HG03196 (cell line): ENCODE data around the gene EYA3.
"Not testable (repeated sequence)": the region's sequence is repeated elsewhere in the genome, so short reads cannot be mapped to it uniquely, and the experiment has no call there.

Experiments
- ATAC-seq: cut with Tn5 transposase; IDR thresholded peaks from one replicate; pipeline ENCODE4 v1.9.1; 2021; ENCODE audit not compliant: unreplicated experiment

The EYA3 gene

DNA sequence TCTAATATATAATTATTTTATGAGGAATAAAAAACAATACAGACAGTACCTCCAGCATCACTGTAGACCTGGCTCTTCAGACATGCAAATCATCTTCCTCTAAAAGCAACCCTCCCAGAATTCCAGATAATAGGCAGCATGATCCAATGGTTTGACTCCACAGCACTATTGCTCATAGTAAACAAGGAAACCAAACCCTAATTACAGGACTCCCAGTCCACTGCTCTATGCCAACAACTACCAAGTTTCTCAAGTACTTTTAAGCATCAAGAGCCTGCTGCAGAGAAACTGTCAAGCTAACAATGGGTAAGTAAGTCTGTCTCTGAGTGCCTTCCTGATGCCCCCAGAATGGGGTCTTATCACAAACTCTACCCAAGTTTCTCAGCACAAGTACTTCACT is 57.2 kb downstream of the EYA3 start:
- ATAC-seq, result no peak

DNA sequence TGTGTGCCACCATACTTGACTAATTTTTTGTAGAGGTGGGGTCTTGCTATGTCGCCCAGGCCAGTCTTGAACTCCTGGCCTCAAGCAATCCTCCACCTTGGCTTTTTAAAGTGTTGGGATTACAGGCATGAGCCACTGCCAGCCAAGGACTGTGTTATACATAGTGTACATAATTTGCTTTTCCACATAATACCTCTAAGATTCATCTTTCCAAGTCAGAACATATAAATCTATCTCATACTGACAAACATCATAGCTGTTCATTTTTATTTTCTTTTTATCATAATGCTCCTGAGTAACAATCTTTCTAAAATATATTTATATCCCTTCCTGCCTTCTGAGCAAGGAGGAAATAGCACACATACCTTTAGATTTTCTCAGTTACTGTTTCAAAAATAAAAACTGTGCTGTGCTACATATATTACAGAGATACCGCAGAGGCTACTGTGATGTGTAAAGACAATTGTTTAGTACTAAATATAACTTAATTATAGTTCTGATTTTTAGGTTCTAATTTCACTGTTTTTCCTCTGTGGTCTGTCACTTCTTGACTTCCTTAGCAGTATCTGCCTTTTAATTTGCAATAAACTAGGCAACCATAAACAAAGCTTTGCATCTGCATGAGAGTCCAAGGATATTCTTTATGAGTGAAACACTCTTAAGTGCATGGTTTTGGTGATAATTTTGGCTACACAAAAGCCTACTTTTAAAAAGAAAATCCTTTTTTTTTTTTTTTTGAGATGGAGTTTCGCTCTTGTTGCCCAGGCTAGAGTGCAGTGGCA is 59.3 kb downstream of the EYA3 start:
- ATAC-seq, result no peak

DNA sequence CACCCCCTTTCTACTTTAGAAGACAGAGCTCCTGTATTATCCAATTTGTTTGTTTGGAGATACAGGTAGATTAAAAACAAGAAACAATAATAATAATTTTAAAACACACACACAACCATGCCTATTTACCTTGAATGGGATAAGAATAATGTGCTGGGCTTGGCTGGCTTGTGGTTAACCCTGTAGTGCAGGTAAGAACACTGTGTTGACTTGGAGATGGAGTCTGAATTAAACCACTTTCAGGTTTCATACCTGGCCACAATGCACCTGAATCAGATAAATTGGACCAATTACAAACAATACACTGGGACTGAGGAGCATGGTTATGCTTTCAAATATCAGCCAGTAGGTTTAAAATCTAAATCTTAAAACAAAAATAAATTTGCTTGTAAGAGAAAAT is 60.8 kb downstream of the EYA3 start:
- ATAC-seq, result no peak

DNA sequence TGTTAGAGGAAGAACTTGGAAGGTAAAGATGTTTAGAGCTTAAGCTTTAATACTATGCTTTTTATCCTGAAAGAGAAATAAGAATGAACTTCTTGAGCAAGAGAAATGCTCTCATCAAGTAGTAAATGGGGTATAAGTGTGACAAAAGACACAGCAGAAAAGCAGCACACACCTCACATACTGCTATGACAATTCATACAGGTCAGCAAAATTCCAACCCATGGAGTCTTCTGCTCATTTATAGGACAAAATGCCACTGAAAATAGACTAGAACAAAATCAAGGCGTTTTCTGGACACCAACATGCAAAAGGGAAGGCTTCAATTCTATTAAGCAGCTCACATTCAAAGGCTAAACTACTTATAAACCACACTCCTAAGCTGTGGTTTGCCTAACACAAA is 61.2 kb downstream of the EYA3 start:
- ATAC-seq, result no peak

DNA sequence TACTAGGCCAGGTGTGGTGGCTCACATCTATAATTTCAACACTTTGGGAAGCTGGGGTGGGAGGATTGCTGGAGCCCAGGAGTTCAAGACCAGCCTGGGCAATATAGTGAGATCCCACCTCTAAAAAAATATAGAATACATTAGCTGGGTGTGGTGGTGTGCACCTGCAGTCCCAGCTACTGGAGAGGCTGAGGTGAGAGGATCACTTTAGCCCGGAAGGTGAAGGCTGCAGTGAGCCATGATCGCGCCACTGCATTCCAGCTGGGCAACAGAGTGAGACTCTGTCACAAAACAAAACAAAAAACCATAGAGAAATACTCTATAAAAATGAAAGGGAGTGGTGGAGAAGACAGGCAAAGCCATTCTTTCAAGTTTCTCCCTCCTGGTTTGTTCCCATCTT is 62.1 kb downstream of the EYA3 start:
- no peak for ATAC-seq

DNA sequence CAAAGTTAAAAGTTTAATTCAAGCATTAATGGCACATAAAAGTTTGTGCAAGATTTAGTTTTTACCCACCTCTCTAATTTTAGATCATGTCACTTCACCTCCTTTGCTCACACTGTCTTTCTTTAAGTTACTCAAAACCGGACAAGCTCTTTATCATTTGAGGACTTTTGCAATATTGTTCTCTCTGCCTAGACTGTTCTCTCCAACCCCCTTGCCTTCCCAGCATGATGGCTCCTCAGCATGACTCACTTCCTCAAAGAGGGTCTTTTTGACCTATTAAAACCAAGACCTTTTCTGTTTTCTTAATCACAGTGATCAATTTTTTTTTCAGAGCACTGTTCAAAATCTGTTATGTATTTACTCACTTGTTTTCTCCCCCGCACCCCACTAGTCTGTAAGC is 67.3 kb downstream of the EYA3 start:
- ATAC-seq, result no peak

DNA sequence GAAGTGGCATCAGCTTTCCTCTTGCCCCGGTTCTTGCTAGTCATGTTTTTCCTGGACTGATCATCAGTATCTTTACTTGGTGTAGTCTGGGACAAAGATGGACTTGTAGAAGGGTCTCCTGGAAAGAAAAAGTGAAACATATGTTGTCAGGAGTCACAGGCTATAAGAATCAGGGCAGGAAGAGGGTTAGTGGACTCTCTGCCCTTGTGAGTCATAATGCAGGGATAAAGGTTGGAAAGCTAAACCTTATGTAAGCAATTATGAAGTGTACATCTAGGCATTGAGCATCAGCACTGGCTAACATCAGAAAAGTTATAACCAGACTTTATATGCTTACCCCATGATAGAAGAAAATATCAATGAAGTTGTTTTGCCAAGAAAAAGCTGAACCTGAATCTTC is 77.4 kb downstream of the EYA3 start:
- no peak for ATAC-seq

DNA sequence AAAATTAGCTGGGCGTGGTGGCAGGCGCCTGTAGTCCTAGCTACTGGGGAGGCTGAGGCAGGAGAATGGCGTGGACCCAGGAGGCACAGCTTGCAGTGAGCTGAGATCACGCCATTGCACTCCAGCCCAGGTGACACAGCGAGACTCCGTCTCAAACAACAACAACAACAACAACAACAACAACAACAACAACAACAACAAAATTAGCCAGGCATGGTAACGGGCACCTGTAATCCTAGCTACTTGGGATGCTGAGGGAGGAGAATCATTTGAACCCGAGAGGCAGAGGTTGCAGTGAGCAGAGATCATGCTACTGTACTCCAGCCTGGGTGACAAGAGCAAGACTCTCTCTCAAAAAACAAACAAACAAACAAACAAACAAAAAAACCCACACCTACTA is 85.3 kb downstream of the EYA3 start:
- ATAC-seq, result not testable (repeated sequence)

DNA sequence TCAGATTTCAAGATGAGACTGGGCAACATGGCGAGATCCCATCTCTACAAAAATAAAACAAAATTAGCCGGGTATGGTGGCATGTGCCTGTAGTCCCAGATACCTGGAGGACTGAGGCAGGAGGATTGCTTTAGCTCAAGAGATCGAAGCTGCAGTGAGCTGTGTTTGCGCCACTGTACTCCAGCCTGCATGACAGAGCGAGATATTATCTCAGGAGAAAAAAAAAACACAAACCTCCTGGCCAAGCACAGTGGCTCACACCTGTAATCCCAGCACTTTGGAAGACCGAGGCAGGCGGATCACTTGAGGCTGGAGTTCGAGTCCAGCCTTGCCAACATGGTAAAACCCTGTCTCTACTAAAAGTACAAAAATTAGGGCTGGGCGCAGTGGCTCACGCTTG is 85.8 kb downstream of the EYA3 start:
- ATAC-seq, result no peak

DNA sequence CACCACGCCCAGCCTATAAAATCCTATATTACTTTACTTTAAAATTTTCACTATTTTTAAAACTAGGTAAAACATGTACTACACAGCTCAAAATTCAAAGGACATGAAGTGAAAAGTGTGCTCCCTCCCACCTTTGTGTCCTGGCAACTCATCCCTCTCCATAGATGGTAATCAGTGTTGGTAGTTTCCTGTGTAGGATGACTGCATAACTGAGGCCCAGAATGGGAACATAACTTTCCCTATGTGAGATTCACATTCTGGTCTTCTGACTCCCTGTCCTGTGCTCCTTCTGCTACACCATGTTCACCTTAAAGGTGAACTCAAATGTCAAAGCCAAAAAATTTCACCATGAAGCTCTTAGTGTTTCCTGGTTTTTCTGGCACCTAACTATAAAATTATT is 89.4 kb downstream of the EYA3 start:
- no peak for ATAC-seq

DNA sequence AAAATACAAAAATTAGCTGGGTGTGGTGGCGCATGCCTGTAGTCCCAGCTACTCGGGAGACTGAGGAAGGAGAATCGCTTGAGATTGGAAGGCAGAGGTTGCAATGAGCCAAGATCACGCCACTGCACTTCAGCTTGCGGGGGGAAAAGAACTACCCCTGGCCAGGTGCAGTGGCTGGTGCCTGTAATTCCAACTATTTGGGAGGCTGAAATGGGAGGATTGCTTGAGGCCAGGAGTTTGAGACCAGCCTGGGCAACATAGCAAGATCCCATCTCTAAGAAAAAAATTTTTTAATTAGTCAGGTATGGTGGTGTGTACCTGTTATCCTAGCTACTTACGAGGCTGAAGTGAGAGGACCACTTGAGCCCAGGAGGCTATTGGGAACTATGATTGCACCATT is 93.9 kb downstream of the EYA3 start:
- not testable (repeated sequence) for ATAC-seq

DNA sequence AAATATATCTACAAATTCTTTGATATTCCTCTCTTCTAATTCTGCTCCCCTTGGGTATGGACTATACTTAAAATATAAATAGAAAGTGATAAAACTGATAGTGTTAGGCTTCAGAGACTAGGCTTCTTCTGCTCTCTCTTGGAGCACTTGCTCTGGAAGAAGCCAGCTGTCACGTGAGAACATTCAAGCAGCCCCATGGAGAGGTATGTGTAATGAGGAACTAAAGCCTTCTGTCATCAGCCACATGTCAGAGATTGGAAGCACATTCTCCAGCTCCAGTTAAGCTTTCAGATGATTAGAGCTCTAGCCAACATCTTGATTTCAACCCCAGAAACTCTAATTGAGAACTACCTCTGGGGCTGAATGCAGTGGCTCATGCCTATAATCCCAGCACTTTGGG is 94.3 kb downstream of the EYA3 start:
- no peak for ATAC-seq

DNA sequence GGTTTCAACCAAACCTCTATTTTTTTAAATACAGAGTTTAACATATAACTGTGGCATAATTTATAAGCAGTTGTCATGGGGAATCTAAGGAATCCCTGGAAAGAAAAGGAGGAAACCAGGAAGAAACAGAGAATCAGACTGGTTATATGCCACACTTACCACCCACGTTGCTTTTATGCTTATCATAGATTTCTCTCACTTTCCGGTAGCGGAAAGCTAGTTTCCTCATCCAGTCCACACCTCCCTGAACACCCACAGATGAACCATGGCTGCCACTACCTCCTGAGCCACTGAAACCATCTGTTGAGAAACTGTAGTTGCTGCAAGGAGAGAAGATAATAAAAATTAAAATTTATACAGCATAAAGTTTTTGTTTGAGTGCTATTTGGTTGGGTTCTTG is 95.2 kb downstream of the EYA3 start:
- ATAC-seq, result no peak

DNA sequence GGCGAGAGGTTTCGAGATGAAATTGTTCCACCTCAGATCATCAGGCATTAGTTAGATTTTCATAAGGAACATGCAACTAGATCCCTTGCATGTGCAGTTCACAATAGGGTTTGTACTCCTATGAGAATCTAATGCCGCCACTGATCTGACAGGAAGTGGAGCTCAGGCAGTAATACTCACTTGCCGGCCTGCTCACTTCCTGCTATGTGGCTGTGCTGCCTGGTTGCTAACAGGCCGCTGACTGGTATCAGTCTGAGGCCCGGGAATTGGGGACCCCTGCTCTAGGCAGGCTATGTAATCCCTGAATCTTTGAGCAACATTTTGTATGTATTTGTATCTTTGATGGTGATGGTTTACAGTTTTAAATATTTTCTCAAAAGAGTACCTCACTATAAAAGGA is 96.1 kb downstream of the EYA3 start:
- no peak for ATAC-seq

DNA sequence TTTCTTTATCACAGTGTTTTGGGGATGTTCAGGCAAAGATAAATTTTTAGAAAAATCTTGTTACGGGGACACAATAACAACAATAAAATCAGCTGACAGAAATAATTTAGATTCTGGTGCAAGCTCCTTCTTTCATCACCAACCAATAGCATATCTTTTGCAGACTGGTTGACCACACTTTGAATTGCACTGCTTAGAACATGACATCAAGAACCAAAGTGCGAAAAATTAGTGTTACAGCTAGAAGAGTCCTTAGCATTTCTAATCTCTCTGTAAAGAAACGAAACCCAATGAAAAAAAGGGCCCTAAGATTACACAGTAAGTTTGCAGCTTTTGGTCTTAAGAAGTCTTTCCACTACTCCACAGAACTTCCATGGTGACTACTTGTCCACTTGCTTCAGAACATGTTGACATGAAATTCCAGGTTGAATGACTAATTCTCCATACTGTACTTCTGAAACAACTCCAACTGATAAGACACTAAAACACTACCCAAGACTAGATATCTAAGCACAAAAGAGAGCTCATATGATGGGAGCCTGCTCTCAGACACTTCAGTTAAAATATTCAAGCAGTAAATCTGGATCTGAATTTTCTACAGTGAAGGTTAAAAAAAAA is 97.4 kb downstream of the EYA3 start:
- ATAC-seq, result no peak

DNA sequence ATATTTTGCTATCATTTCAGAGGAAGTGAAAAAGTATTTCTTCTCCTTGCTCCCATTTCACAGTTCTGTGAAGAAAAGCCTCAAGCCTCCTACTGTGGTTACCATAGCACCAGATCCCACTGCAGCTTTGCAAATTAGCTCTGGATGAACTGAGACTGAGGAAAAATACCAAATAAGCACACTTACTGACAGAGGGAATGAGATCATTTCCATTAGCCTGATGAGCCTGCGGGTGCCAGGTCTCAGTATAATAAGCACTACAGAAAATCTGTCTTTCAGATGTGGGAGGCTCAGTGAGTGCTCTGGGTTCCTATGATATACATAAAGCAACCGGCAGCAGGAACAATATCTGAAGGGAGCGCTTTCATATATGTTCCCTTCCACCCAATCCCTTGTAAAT is 107.3 kb downstream of the EYA3 start:
- ATAC-seq, result no peak

DNA sequence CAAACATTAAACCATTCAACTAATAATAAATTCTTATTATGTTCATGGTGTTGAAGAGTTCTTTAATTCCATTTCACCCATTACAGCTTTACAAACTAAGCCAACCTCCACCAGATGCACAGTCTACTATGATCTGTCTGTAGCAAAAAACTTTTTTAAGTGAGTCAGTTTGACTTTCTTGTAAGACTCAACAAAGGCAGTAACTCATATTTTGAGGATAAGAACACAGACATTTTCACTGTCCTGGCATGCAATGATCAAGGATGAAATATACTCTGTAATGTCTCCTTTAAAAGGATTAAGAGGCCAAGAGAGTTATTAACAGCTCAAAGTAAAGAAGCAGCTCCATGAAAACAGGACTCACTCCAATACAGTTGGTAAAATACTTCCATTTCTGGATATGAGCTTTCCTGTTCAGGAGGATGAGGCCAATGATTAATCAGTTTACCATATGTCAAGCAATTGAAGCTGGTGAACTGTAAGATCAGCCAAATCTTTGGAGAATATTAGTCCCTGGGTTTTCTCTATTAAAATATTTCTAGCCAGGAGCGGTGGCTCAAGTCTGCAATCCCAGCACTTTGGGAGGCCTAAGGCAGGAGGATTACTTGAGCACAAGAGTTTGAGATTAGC is 108.1 kb downstream of the EYA3 start:
- no peak for ATAC-seq

DNA sequence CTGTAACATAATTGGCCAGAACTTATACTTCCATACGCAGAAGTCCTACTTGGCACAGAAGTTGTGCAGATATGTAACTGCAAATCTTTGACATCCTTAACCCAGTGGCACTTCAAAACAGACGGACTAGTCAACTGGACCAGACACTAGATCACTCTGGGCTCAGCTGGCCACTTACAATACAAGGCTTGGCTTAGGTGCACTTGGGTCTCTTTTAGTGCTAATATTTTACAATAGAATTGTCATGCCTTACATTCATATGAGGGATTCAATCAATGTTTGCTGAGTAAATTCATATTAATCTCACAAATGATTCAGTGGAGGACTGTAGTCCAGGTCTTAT is 108.6 kb downstream of the EYA3 start:
- ATAC-seq, result no peak

DNA sequence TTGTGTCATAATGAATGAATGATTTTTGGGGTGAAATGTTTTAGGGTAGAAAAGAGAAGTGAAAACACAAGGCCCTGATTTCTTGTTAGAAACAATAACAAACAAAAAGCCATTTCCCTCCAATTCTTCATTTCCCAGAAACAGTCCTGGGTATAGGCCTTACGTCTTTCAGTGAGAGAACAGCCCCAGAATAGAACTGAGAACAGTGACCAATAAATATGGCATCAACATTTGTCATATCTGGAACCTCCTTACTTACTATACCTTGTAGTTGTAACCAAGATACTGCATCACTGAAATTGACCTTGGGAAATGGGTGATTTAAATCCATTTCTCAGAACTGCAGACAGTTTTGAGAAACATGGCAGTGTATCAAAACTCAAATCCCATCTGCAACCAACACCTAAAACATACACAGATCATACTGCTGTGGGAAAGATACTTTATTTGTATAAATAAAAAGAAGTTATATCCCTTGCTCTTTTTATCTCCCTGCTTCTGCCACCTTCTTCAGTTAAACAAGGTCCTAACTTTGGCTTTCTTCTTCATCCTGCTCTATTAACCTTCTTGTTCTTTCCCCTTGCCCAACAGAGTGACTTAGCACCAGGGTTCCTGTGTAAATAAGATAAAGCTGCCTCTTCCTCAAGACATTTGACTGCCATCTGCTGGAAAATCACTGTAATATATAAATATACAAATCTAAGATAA is 109.1 kb downstream of the EYA3 start:
- ATAC-seq, result no peak

DNA sequence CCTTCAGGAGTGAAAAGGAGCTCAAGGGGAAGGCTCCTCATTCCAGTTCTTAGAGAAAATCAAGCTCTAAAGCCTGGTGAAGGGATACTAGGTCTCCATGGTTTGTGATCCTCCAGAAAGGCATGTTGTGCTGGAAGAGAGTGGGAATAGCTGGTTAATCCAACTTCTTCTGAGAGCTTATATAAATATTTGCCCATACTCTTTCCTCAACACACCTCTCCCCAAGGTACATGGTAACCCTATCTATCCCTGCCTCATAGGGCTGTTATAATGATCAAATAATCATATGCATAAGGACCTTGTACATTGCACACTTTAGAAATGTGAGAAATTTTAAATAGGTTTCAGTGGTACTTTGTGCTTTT is 114.0 kb downstream of the EYA3 start:
- no peak for ATAC-seq

DNA sequence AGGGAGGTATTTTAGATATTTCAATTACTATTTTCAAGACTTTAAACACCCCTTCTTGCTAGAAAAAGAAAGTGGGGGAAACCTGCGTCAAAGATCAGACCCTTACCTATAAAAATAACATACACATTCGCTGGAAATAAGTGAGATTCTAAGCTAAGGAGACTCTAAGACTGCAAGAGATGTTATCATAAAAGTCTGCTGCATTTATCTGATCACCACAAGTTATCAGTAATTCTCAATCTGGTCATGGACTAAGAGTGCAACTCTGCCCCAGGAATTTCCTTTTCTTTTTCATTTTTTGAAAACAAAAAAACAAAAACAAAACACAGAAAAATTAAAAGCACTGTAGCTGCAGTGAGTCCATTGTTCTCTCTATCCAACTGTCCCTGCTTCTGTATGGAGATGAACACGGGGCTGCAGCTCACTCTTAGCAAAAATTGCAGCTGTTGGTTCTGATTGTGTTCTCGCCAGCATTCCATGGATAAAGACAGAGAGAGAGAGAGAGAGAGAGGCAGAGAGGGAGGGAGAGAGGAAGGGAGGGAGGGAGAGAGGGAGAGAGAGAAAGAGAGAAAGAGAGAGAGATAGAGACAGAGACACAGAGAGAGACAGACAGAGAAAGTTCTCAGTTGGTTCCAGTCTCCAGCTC is 114.5 kb downstream of the EYA3 start:
- no peak for ATAC-seq

DNA sequence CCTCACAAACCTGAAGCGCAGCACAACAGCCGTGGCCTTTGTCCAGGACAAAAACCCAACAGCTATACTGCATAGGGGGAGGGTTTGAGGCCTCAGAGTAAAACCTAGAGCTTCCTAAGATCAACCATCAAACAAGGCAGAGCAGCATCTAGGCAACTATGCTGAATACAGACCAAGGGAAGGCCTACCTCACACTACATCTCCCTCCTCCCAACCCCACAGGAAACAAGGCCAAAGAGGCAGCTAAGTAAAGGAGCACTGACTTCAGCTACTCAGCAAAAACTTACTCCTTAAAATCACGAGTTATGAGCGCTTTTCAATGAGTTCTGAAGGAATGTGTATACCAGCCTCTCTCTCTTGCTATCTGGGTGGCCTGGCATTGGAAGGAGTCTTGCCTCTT is 116.3 kb downstream of the EYA3 start:
- ATAC-seq, result no peak
